Astrocyte (in vitro differentiated cells and primary cell): Measurements from ENCODE around the gene ENTPD8. TPM values are rescaled to one million over a fixed set of nuclear protein-coding genes. Genes with fewer than 3 reads are reported as not detected.

Source experiments
- DNase-seq: peaks from one replicate; pipeline ENCODE4 v3.0.0-alpha.2; 2010; ENCODE audit warnings: low read depth
- FAIRE-seq: peaks from 2 replicates; lab custom pipeline; 2011; peaks lifted over from hg19 to GRCh38; lab: Jason Lieb, UNC
- H2AFZ ChIP-seq: 2 replicates; pipeline ENCODE4 v1.6.0; 2012; ENCODE audit warnings: low read depth, low read length, inconsistent platforms
- H3K27ac ChIP-seq: 2 replicates; pipeline ENCODE4 v1.5.1; 2011; ENCODE audit warnings: low read depth, low read length, inconsistent platforms
- H3K27me3 ChIP-seq: 2 replicates; pipeline ENCODE4 v1.6.0; 2011; ENCODE audit warnings: low read length, inconsistent platforms; ENCODE audit not compliant: insufficient read depth
- H3K36me3 ChIP-seq: 2 replicates; pipeline ENCODE4 v1.5.1; 2011; ENCODE audit warnings: low read length, inconsistent platforms; ENCODE audit not compliant: insufficient read depth
- H3K4me1 ChIP-seq: 2 replicates; pipeline ENCODE4 v1.5.1; 2011; ENCODE audit warnings: low read length, inconsistent platforms; ENCODE audit not compliant: insufficient read depth
- H3K4me2 ChIP-seq: 2 replicates; pipeline ENCODE4 v1.6.0; 2012; ENCODE audit warnings: low read length, inconsistent platforms
- H3K4me3 ChIP-seq: 2 replicates; pipeline ENCODE4 v1.5.1; 2011; ENCODE audit warnings: low read depth, mild to moderate bottlenecking, low read length, inconsistent platforms; ENCODE audit not compliant: insufficient read depth
- H3K79me2 ChIP-seq: 2 replicates; pipeline ENCODE4 v1.6.0; 2012; ENCODE audit warnings: mild to moderate bottlenecking, low read length, inconsistent platforms; ENCODE audit not compliant: insufficient read depth
- H3K9ac ChIP-seq: 2 replicates; pipeline ENCODE4 v1.6.0; 2012; ENCODE audit warnings: mild to moderate bottlenecking, low read length, inconsistent platforms
- H3K9me3 ChIP-seq: 2 replicates; pipeline ENCODE4 v1.5.1; 2012; ENCODE audit warnings: low read depth, mild to moderate bottlenecking, low read length, inconsistent platforms; ENCODE audit not compliant: insufficient read depth
- H4K20me1 ChIP-seq: 2 replicates; pipeline ENCODE4 v1.6.0; 2012; ENCODE audit warnings: low read length, inconsistent platforms; ENCODE audit not compliant: insufficient read depth
- H3K27ac Mint-ChIP-seq: one replicate; pipeline ENCODE4 v1.8.0; 2021; ENCODE audit warnings: mild to moderate bottlenecking, mixed read lengths; ENCODE audit not compliant: unreplicated experiment
- H3K27me3 Mint-ChIP-seq: one replicate; pipeline ENCODE4 v1.8.0; 2021; ENCODE audit warnings: low read depth, mixed read lengths; ENCODE audit not compliant: unreplicated experiment
- H3K36me3 Mint-ChIP-seq: one replicate; pipeline ENCODE4 v1.8.0; 2021; ENCODE audit warnings: low read depth, mixed read lengths; ENCODE audit not compliant: unreplicated experiment
- H3K4me1 Mint-ChIP-seq: one replicate; pipeline ENCODE4 v1.8.0; 2021; ENCODE audit warnings: low read depth, mixed read lengths; ENCODE audit not compliant: unreplicated experiment
- H3K4me3 Mint-ChIP-seq: one replicate; pipeline ENCODE4 v1.8.0; 2021; ENCODE audit warnings: mild to moderate bottlenecking, moderate library complexity, mixed read lengths; ENCODE audit not compliant: unreplicated experiment
- H3K9me3 Mint-ChIP-seq: one replicate; pipeline ENCODE4 v1.8.0; 2021; ENCODE audit warnings: mild to moderate bottlenecking, mixed read lengths; ENCODE audit not compliant: unreplicated experiment
- CTCF ChIP-seq: IDR thresholded peaks from 2 replicates; pipeline ENCODE4 v1.5.1; 2011; ENCODE audit warnings: low read depth, mild to moderate bottlenecking, inconsistent platforms, low read length, moderate library complexity; ENCODE audit not compliant: insufficient read depth
- EZH2 ChIP-seq: IDR thresholded peaks from 2 replicates; pipeline ENCODE4 v1.6.1; 2012; ENCODE audit warnings: mild to moderate bottlenecking, low read length, inconsistent platforms; ENCODE audit not compliant: insufficient read depth
- total RNA-seq: library from RNA; stranded (reverse); gene quantifications from 2 replicates; pipeline ENCODE4 v1.2.1, GENCODE V29; 2021

The ENTPD8 gene
- total RNA-seq, 1 donor from 2014 or later: 0.11 TPM

- H2AFZ ChIP-seq: no peak overlapping the region
- H3K4me2 ChIP-seq: no peak overlapping the region
- H3K4me3 ChIP-seq: no peak overlapping the region
- Mint-ChIP-seq H3K27ac (no peak overlapping the region), H3K4me3 (no peak overlapping the region), H3K9me3 (no peaks in the 10 kb centered on the region), H3K27me3 (no peaks in the 10 kb centered on the region), H3K4me1 (no peaks in the 10 kb centered on the region), H3K36me3 (no peaks in the 10 kb centered on the region)
- H3K27ac ChIP-seq: no peak overlapping the region
- no peaks in the 10 kb centered on the region for H3K9me3 ChIP-seq
- DNase-seq (no peak), FAIRE-seq (no peak)
- H3K79me2 ChIP-seq: peaks cover 12% of the 10 kb centered on the region
- H3K4me1 ChIP-seq: peaks cover 15% of the 10 kb centered on the region
- H3K9ac ChIP-seq: no peak overlapping the region
- H3K36me3 ChIP-seq: no peaks in the 10 kb centered on the region
- no peaks in the 10 kb centered on the region for H3K27me3 ChIP-seq
- TF ChIP-seq EZH2 (no peak), CTCF (no peak)
- H4K20me1 ChIP-seq: no peaks in the 10 kb centered on the region
These were observed 15.0 kb downstream of the ENTPD8 start for GRCh38 chr9:137426018-137426681.

GRCh38 chr9:137423514-137424291 lies 17.5 kb downstream of the ENTPD8 start:
- H3K27ac Mint-ChIP-seq: no peak overlapping the region

More at GRCh38 chr9:137423514-137424291, 17.5 kb downstream of the ENTPD8 start:
- Histone ChIP-seq H3K9me3 (no peaks in the 10 kb centered on the region), H3K79me2 (peaks cover 17% of the 10 kb centered on the region), H3K4me3 (peak overlapping the region; percentile 71), H3K36me3 (no peaks in the 10 kb centered on the region), H4K20me1 (peaks cover 3% of the 10 kb centered on the region), H3K9ac (no peak overlapping the region), H3K4me1 (peaks cover 15% of the 10 kb centered on the region), H3K4me2 (peak overlapping the region; percentile 94), H2AFZ (peak overlapping the region; percentile 69), H3K27me3 (no peaks in the 10 kb centered on the region), H3K27ac (no peak overlapping the region)
- FAIRE-seq (no peak), DNase-seq (no peak)
- no peak overlapping the region for H3K4me3 Mint-ChIP-seq
- no peaks in the 10 kb centered on the region for H3K4me1 Mint-ChIP-seq
- no peaks in the 10 kb centered on the region for H3K36me3 Mint-ChIP-seq
- no peak for TF ChIP-seq CTCF
- TF ChIP-seq EZH2: no peak
- no peaks in the 10 kb centered on the region for H3K27me3 Mint-ChIP-seq
- no peaks in the 10 kb centered on the region for H3K9me3 Mint-ChIP-seq
